Measurements from ENCODE around the gene HECA.
"Not testable (repeated sequence)": the region's sequence is repeated elsewhere in the genome, so short reads cannot be mapped to it uniquely, and the experiment has no call there.

HECA gene

GRCh38 chr6:139135578-139136545 lies 982 bp downstream of the HECA start:
- DNase-seq (ENCODE audit: low read depth in 2 of 2): no peak

- no peak for DNase-seq (ENCODE audit: low read depth in 2 of 2)
Measured at GRCh38 chr6:139137706-139138105, 2.8 kb downstream of the HECA start.

- DNase-seq (ENCODE audit: low read depth in 2 of 2): not testable (repeated sequence)
Measured at GRCh38 chr6:139140854-139141253, 6.0 kb downstream of the HECA start.

- DNase-seq (ENCODE audit: low read depth in 2 of 2): no peak
Measured at GRCh38 chr6:139142262-139142661, 7.4 kb downstream of the HECA start.

- no peak for DNase-seq (ENCODE audit: low read depth in 2 of 2)
Measured at GRCh38 chr6:139143111-139143510, 8.2 kb downstream of the HECA start.

GRCh38 chr6:139144490-139145085 lies 9.7 kb downstream of the HECA start:
- DNase-seq (ENCODE audit: low read depth in 2 of 2): no peak

- DNase-seq (ENCODE audit: low read depth in 2 of 2): no peak
Measured at GRCh38 chr6:139145661-139146060, 10.8 kb downstream of the HECA start.

GRCh38 chr6:139146317-139146726 lies 11.4 kb downstream of the HECA start:
- no peak for DNase-seq (ENCODE audit: low read depth in 2 of 2)

GRCh38 chr6:139147628-139148027 lies 12.7 kb downstream of the HECA start:
- DNase-seq (ENCODE audit: low read depth in 2 of 2): no peak

GRCh38 chr6:139148557-139149235 lies 13.8 kb downstream of the HECA start:
- DNase-seq (ENCODE audit: low read depth in 2 of 2): no peak

- DNase-seq (ENCODE audit: low read depth in 2 of 2): no peak
Measured at GRCh38 chr6:139149383-139149782, 14.5 kb downstream of the HECA start.

- no peak for DNase-seq (ENCODE audit: low read depth in 2 of 2)
Measured at GRCh38 chr6:139150920-139151319, 16.0 kb downstream of the HECA start.

GRCh38 chr6:139151425-139152087 lies 16.7 kb downstream of the HECA start:
- DNase-seq (ENCODE audit: low read depth in 2 of 2): no peak

- no peak for DNase-seq (ENCODE audit: low read depth in 2 of 2)
Measured at GRCh38 chr6:139152088-139152891, 17.4 kb downstream of the HECA start.

- no peak for DNase-seq (ENCODE audit: low read depth in 2 of 2)
Measured at GRCh38 chr6:139152892-139153271, 18.0 kb downstream of the HECA start.

GRCh38 chr6:139153855-139154254 lies 19.0 kb downstream of the HECA start:
- DNase-seq (ENCODE audit: low read depth in 2 of 2): no peak

GRCh38 chr6:139154881-139155547 lies 20.1 kb downstream of the HECA start:
- no peak for DNase-seq (ENCODE audit: low read depth in 2 of 2)

- DNase-seq (ENCODE audit: low read depth in 2 of 2): no peak
Measured at GRCh38 chr6:139156102-139156501, 21.2 kb downstream of the HECA start.

GRCh38 chr6:139156551-139156950 lies 21.7 kb downstream of the HECA start:
- no peak for DNase-seq (ENCODE audit: low read depth in 2 of 2)

GRCh38 chr6:139157086-139157485 lies 22.2 kb downstream of the HECA start:
- not testable (repeated sequence) for DNase-seq (ENCODE audit: low read depth in 2 of 2)

GRCh38 chr6:139159016-139159415 lies 24.1 kb downstream of the HECA start:
- no peak for DNase-seq (ENCODE audit: low read depth in 2 of 2)
